ENCODE measurements around the gene PNPLA2.

- TF ChIP-seq CTCF (IDR thresholded peaks at IDR 0.05 in 4 of 5, conservative IDR thresholded peaks at IDR 0.05 in 1 of 5) (no peak), POLR2A (IDR thresholded peaks at IDR 0.05) (no peak)
Measured at GRCh38 chr11:771617-772204, 47.0 kb upstream of the PNPLA2 start.

Measured in gastrocnemius medialis (tissue), 4 donors.